Activated CD4-positive, CD25-positive, alpha-beta regulatory T cell (primary cell): ENCODE data around the gene ITPRID1.

Experiments used
- DNase-seq, 4 experiments: peaks; one replicate each; lab custom pipeline; 2025; lab: John Stamatoyannopoulos, UW

The ITPRID1 gene

GRCh38 chr7:31695859-31696614 is 182.1 kb downstream of the ITPRID1 start:
- no peak for DNase-seq

DNA sequence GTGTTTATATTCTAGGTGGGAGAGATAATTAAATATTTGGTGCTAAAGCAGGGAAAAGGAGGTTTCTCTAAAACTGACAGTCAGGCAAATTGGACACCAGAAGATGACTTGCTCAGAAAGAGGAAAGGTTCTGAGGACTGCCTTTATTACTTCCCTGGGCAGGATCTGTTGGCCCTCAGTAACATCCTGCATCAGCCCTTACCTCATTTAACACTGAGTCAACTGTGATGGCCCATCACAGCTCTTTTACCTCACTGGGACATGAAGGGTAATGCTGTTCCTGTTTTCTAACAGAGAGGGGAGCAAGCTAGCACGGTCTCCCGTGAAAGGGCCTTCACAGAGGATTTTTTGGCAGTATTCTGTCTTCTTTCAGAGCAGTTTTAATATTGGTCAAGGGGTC is 185.2 kb downstream of the ITPRID1 start:
- DNase-seq: no peak

DNA sequence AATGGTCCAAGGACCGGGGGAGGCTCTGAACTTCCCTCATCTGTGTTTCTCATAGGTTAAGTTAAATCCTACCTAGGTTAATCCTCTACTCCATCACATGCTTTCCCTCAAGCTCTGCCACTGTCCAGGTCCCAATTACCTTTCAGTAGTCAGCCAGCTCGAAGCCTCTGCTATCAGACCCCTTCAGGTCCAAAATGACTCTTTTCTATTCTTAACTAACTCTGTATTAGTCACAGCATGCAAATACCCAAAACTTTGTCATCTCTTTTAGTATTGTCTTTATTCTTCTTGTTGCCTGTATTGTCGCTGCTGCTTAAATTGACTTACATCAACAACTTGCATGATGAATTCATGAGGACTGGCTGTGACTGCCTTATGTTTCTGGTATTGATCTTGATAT is 188.5 kb downstream of the ITPRID1 start:
- no peak for DNase-seq

- no peak for DNase-seq
These were observed 191.5 kb downstream of the ITPRID1 start for GRCh38 chr7:31705377-31705776.

DNA sequence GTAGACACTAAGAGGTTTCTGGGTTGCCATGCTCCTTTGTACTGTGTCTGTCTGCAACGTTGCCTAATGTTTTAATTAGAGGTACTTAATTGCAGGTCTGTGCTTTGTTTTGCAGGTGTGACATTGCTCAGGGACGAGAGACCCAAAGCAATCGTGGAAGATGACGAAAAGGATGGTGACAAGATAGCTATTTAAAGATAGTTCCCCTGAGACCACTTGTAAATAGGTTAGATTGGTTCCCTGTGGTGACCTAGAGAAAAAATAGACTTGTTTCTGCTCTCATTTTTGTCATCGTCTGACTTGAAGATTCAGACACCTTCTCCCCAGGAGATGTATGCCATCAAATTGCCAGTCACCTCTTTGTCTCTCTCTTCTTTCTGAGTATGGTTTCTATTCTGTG is 193.2 kb downstream of the ITPRID1 start:
- DNase-seq: no peak
